ENCODE data around the gene IKZF4.
A peak's percentile ranks its signal among the peaks of the same experiment; 100 is the strongest.
"Not testable (repeated sequence)": the region's sequence is repeated elsewhere in the genome, so short reads cannot be mapped to it uniquely, and the experiment has no call there.

Gene IKZF4

DNA sequence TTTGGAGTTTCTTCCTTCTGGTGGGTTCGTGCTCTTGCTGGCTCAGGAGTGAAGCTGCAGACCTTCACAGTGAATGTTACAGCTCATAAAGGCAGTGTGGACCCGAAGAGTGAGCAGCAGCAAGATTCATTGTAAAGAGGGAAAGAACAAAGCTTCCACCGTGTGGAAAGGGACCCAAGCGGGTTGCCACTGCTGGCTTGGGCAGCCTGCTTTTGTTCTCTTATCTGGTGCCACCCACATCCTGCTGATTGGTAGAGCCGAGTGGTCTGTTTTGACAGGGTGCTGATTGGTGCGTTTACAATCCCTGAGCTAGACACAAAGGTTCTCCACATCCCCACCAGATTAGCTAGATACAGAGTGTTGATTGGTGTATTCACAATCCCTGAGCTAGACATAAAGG, 21.3 kb upstream of the IKZF4 start:
- not testable (repeated sequence) for DNase-seq (ENCODE audit: low spot score)

- DNase-seq (ENCODE audit: low spot score): not testable (repeated sequence)
Observed at GRCh38 chr12:55999999-56000540, 20.8 kb upstream of the IKZF4 start.

- DNase-seq (ENCODE audit: low spot score): no peak
Observed at GRCh38 chr12:56001487-56002100, 19.2 kb upstream of the IKZF4 start.

GRCh38 chr12:56003376-56003775, 17.5 kb upstream of the IKZF4 start:
- not testable (repeated sequence) for DNase-seq (ENCODE audit: low spot score)

- no peak for DNase-seq (ENCODE audit: low spot score)
Observed at GRCh38 chr12:56004211-56004610, 16.6 kb upstream of the IKZF4 start.

DNA sequence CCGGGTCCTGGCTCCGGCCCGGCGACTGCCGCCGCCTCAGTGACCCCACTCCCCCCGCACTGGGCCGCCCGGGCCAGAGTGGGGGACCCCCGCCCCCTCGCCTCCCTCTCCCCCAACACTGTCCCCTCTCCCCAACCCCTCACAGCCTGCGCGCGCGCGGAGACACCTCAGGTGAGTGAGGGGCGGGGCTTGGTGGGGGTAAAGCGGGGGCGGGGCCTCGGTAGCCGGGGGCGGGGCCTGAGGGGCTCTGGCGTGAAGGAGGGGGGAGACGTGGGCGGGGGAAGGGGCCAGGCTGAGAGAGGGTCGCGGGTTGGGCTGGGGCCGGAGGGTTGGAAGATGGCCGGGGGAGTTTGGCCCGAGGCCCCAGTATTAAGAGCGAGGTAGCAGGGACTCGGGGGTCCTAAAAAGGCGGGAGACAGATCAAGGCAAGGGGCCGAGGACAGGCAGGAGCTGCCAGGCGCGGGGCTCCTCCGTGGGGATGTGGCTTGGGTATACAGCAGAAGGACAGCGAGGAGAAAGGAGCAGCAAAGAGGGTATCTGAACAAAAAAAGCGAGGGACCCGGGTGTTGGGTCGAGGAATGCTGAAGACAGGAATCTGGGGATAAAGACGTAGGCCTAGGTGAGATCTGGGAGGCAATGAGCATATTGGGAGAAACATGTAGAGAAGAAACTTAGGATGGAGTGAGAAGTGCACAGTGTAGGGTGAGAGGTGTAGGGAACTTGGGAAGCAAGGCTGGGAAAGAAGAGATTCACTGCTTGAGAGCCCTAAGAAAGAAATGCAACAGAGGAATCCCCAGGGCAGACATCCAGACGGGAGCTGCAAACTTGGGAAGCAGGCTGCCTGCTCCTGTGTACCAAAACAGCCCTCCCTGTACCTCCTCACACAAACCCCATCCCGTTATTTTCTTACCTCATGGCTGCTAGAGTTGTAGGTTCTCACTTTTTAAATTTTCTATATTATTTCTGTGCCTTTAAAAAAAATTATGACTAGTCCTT, 13.0 kb upstream of the IKZF4 start:
- DNase-seq (ENCODE audit: low spot score): peak; percentile 96

- no peak for DNase-seq (ENCODE audit: low spot score)
Observed at GRCh38 chr12:56010111-56010570, 10.7 kb upstream of the IKZF4 start.

GRCh38 chr12:56011509-56012090, 9.2 kb upstream of the IKZF4 start:
- no peak for DNase-seq (ENCODE audit: low spot score)

GRCh38 chr12:56013482-56013881, 7.4 kb upstream of the IKZF4 start:
- no peak for DNase-seq (ENCODE audit: low spot score)

GRCh38 chr12:56014205-56014604, 6.6 kb upstream of the IKZF4 start:
- no peak for DNase-seq (ENCODE audit: low spot score)

DNA sequence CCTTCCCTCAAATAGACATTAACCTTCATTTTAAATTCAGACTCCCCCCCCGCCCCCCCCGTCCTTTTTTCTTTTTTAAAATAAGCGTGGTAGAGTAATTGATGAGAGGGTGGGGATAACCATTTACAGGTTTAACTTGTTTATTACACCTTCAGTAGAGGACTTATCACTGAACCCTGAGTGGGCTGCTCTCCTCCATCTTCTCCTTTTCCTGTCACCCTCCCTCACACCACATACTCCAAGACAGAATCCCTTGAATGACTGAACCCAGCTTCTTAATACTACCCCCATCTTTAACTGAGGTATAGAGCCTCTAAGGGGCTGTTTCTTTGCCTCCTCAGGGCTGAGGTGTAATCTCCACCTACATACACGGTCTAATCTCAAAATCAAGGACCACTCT, 3.7 kb upstream of the IKZF4 start:
- no peak for DNase-seq (ENCODE audit: low spot score)

DNA sequence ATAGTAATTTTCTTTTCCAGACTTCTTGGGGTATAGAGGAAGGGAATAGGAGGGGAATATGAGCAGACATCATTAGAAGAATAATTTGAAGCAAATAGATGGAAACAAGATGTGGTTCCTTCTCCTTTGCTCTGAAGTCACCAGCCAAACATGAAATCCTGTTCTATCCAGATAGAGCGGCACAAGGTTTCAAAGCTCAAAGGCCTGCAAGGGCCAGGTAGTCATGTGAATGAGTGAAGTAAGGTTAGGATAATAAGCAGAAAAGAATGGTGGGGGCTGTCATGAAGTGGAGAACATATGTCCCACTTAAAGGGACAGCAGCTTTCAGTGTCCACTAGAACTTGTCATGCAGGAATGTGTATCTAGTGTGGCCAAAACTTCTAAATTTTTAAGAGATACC, 2.5 kb upstream of the IKZF4 start:
- DNase-seq (ENCODE audit: low spot score): no peak

DNA sequence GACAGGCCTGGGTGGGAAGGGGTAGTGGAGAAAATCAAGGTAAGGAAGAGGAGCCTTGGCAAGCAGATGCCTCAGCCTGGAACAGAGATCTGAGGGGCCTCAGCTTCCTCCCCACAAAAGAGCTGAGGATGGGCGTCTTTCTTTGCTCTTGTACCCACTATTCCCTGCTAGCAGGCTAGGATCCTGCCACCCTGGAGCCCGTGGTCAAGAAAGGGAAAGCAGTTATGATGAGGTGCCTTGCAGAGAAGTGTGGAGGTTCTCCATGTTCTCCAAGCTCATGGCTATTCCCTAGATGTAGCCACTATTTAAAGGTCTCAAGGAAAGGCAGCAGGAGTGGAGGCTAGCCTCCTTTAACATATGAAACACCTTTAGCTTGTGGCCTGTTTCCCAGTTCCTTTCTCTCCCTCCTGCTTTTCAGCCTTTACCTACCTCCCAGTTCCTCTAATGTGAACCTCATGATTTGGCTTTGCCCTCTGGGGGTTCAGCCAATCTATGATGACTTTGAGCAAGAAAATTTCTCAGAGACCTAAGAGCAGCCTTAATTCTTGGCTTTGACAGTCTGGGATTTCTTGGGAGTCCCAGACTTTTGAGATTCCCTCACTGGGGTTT, 1.1 kb downstream of the IKZF4 start:
- DNase-seq (ENCODE audit: low spot score): no peak

DNA sequence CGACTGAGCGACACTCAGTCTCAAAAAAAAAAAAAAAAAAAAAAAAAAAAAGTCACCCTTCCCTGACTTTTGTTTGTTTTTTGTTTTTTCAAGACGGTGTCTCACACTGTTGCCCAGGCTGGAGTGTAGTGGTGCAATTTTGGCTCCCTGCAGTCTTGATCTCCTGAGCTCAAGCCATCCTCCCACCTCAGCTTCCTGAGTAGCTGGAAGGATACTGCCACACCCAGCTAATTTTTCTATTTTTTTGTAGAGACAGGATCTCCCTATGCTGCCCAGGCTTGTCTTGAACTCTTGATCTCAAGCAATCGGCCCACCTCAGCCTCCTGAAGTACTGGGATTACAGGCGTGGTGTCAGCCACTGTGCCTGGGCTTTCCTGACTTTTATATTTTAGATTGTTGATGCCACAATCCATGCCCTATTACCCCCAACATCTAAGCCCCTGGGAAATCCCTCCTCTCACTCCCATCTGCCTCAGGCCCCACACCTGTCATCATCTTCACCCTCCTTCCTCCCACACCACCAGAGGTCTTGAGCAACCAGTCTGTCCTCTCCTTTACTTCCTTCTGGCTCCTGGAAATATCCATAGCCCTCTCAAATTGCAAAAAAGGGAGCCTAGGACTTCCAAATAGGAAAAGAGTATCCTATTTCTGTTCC, 7.8 kb downstream of the IKZF4 start:
- no peak for DNase-seq (ENCODE audit: low spot score)

DNA sequence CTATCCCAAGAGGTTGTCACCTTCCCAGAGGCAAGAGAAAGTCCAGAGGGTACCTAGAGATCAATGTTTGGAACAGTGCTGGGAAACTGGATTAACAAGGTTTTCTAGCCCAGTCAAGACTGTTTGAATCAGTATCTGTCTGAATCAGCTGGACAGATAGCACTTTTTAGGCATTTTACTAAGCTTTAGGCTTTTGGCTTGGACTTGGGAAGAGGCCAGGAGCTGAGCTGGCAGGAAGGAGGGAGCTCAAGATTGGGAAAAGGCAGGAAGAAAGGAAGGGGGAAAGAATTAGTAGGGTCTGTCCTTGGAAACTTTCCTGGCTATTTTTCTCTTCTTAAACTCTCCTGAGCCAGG, 8.3 kb downstream of the IKZF4 start:
- DNase-seq (ENCODE audit: low spot score): no peak

GRCh38 chr12:56029666-56030293, 8.9 kb downstream of the IKZF4 start:
- DNase-seq (ENCODE audit: low spot score): peak; percentile 61

DNA sequence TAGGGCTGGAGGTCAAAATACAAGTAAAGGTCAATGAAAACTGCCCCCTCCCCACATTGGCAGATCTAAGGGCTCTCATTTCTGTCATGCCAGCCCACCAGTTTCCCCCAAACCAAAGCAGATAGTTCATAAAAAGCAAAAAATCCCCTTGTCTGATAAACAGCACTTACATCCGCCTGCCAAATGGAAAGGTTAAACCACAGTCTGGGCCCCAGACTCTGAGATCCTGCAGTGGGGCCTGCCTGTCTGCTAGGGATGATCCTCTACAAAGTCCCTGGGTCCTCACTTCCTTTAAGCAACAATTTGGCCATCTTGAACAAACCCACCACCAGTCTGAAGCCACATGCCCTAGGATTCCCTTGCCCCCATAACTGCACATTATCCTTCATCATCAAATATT, 11.1 kb downstream of the IKZF4 start:
- no peak for DNase-seq (ENCODE audit: low spot score)

- no peak for DNase-seq (ENCODE audit: low spot score)
Observed at GRCh38 chr12:56034586-56035332, 13.9 kb downstream of the IKZF4 start.

- DNase-seq (ENCODE audit: low spot score): no peak
Observed at GRCh38 chr12:56037161-56037560, 16.3 kb downstream of the IKZF4 start.

- no peak for DNase-seq (ENCODE audit: low spot score)
Observed at GRCh38 chr12:56038022-56038655, 17.3 kb downstream of the IKZF4 start.
